HG02588 (cell line): ENCODE measurements around the gene TM6SF1.
"Not testable (repeated sequence)": the region's sequence is repeated elsewhere in the genome, so short reads cannot be mapped to it uniquely, and the experiment has no call there.

ENCODE experiments used
- ATAC-seq: cut with Tn5 transposase; IDR thresholded peaks from one replicate; pipeline ENCODE4 v1.9.1; 2021; ENCODE audit warnings: mild to moderate bottlenecking, moderate library complexity; ENCODE audit not compliant: unreplicated experiment

TM6SF1 gene

DNA sequence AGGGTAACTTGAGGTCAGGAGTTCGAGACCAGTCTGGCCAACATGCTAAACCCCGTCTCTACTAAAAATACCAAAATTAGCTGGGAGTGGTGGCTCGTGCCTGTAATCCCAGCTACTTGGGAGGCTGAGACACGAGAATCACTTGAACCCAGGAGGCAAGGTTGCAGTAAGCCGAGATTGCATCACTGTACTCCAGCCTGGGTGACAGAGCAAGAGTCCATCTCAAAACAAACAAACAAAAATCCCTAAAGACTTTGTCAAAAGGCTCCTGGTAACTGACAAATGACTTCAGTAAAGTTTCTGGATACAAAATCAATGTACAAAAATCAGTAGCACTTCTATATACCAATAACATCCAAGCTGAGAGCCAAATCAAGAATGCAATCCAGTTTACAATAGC lies 62.1 kb downstream of the TM6SF1 start:
- ATAC-seq, result not testable (repeated sequence)

DNA sequence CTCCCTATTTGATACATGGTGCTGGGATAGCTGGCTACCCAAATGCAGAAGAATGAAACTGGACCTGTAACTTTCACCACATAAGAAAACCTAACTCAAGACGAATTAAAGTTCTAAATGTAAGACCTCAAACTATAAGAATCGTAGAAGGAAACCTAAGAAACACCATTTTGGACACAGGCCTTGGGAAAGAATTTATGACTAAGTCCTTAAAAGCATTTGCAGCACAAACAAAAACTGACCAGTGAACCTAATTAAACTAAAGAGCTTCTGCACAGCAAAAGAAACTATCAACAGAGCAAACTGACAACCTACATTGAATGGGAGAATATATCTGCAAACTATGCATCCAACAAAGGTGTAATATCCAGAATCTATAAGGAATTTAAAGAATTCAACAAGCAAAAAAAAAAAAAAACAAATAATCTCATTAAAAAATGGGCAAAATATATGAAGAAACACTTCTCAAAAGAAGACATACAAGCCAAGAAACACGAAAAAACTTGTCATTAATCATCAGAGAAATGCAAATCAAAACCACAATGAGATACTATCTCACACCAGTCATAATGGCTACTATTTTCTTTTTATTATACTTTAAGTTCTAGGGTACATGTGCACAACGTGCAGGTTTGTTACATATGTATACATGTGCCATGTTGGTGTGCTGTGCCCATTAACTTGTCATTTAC lies 63.2 kb downstream of the TM6SF1 start:
- no peak for ATAC-seq

DNA sequence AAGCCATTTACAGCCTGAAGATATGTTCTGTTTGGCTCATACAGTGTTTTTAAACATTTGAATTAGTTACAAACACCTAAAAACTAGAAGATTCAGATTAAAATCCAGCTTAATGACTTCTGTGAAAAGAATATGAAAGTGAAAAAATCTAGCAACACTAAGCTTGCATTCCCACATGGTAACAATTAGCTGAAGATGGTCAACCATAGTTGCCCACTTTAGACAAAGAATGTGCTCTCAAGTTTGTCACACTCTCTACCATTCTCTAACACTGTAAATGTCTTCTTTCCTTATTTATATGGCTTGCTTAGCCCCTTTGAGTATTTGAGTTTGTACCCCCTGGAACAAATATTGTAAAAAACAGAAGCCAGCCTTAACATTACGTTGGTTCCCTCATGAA lies 67.4 kb downstream of the TM6SF1 start:
- no peak for ATAC-seq

DNA sequence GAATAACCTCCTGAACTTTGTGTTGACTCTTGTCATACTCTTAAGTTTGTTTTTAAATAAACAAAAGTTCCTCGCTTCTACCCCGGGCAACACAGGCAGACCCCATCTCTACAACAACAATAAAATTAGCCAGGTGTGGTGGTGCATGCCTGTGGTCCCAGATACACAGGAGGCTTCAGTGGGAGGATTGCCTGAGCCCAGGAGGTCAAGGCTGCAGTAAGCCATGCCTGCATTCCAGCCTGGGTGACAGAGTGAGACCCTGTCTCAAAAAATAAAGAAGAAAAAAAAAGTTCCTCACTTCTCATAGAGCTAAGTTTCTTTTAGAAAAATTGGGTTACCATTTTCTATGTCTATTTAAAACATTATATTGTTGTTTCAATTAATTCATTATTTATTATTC lies 70.9 kb downstream of the TM6SF1 start:
- ATAC-seq, result no peak

DNA sequence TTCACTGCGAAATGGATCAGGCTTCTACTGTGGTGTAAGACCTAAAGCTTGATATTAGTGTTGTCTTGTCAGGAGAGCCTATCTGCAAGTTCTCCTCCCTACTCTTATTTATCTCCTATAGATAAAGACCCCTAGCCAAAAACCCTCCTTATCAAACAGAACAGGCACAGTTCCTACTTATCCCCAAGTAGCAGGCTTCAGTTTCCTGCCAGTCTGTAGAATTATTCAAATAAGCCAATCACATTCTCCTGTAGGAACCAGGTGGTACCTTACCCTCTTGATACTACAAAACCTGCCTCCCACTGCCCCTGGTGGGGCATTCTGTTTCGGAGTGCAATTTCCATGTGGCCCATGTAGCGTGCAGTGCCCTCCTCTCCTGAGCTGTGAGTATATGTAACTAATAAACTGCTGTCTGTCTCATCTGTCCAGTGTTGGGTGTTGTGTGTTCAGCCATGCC lies 71.5 kb downstream of the TM6SF1 start:
- ATAC-seq, result no peak

DNA sequence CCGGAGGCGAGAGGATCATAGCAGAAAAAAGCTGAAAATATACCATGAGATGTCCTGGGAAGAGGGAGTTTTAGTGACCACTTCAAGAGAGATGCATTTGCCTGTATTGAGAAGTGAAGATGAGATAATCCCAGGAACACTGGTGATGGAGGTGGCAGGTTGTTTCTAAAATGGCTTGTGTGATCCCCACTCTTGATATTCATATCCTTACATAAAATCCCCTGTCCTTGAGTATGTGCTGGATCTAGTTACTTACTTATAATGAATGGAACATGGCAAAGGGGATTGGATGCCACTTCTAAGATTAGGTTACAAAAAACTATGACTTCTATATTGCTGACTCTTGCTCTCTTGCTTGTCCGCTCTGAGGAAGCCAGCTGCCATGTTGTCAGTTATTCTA lies 78.1 kb downstream of the TM6SF1 start:
- no peak for ATAC-seq
